SH-SY5Y (cell line): Measurements from ENCODE around the gene CPNE9.

Experiments used
- GATA2 ChIP-seq: IDR thresholded peaks from 2 replicates; pipeline ENCODE4 v1.6.1; 2011; ENCODE audit warnings: mild to moderate bottlenecking, low read depth, low read length
- GATA3 ChIP-seq: IDR thresholded peaks from 2 replicates; pipeline ENCODE4 v1.6.1; 2011; ENCODE audit warnings: low read depth, mild to moderate bottlenecking, low read length, moderate library complexity

DNA sequence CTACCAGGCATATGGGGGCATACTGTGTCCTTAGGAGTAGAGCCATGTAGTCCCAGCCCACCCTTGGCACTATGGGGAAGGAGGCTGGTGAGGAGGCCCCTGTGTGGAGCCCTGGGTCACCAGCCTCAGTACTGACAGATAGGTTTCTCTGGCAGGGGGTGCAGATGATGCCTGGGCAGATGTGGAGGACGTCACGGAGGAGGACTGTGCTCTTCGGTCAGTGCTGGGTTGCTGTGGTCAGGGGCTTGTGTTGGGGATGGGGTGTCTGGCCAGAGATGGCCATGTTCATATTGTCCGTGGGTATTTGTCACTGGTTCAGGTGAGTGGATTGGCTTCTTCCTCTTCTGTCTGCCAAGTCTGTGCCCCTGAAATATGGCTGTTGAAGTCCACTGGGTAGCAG lies 34.4 kb upstream of the CPNE9 start:
- TF ChIP-seq GATA2 (no peak), GATA3 (no peak)
